HEK293 (cell line): ENCODE results near the gene EFNA2.

Source experiments
- OSR2 ChIP-seq: fragments of 450-650 bp; formaldehyde crosslinking; IDR thresholded peaks from 2 replicates; pipeline ENCODE4 v1.5.1; 2016; ENCODE audit warnings: missing biosample characterization, missing genetic modification characterization
- TCF7L2 ChIP-seq: IDR thresholded peaks from 2 replicates; pipeline ENCODE4 v1.6.1; 2011; ENCODE audit warnings: low read depth, mild to moderate bottlenecking, inconsistent platforms, low read length, moderate library complexity, borderline replicate concordance
- YY1 ChIP-seq: fragments of 450-650 bp; formaldehyde crosslinking; IDR thresholded peaks from 2 replicates; pipeline ENCODE4 v1.5.1; 2018; ENCODE audit warnings: missing biosample characterization, missing genetic modification characterization
- ZBTB8A ChIP-seq: fragments of 450-650 bp; formaldehyde crosslinking; IDR thresholded peaks from 2 replicates; pipeline ENCODE4 v1.5.1; 2016; ENCODE audit warnings: missing biosample characterization, missing genetic modification characterization
- ZNF121 ChIP-seq: fragments of 450-650 bp; formaldehyde crosslinking; IDR thresholded peaks from 2 replicates; pipeline ENCODE4 v1.5.1; 2016; ENCODE audit warnings: missing biosample characterization, missing genetic modification characterization
- ZNF140 ChIP-seq: fragments of 450-650 bp; formaldehyde crosslinking; IDR thresholded peaks from 2 replicates; pipeline ENCODE4 v1.5.1; 2016; ENCODE audit warnings: missing biosample characterization, missing genetic modification characterization
- ZNF174 ChIP-seq: fragments of 450-650 bp; formaldehyde crosslinking; IDR thresholded peaks from 2 replicates; pipeline ENCODE4 v1.5.0; 2017; ENCODE audit warnings: missing biosample characterization, mild to moderate bottlenecking, missing genetic modification characterization
- ZNF335 ChIP-seq: fragments of 450-650 bp; formaldehyde crosslinking; conservative IDR thresholded peaks from 2 replicates; pipeline ENCODE4 v1.5.1; 2016; ENCODE audit warnings: missing biosample characterization, missing genetic modification characterization
- ZNF501 ChIP-seq: fragments of 450-650 bp; formaldehyde crosslinking; IDR thresholded peaks from 2 replicates; pipeline ENCODE4 v1.5.1; 2016; ENCODE audit warnings: missing biosample characterization, missing genetic modification characterization
- TF ChIP-seq, protein P1 (sequence below): fragments of 450-650 bp; formaldehyde crosslinking; IDR thresholded peaks from 2 replicates; pipeline ENCODE4 v1.5.1; 2016; ENCODE audit warnings: missing biosample characterization, missing genetic modification characterization
- TF ChIP-seq, protein P2 (sequence below): fragments of 450-650 bp; formaldehyde crosslinking; IDR thresholded peaks from 2 replicates; pipeline ENCODE4 v1.5.1; 2016; ENCODE audit warnings: missing biosample characterization, missing genetic modification characterization

DNA sequence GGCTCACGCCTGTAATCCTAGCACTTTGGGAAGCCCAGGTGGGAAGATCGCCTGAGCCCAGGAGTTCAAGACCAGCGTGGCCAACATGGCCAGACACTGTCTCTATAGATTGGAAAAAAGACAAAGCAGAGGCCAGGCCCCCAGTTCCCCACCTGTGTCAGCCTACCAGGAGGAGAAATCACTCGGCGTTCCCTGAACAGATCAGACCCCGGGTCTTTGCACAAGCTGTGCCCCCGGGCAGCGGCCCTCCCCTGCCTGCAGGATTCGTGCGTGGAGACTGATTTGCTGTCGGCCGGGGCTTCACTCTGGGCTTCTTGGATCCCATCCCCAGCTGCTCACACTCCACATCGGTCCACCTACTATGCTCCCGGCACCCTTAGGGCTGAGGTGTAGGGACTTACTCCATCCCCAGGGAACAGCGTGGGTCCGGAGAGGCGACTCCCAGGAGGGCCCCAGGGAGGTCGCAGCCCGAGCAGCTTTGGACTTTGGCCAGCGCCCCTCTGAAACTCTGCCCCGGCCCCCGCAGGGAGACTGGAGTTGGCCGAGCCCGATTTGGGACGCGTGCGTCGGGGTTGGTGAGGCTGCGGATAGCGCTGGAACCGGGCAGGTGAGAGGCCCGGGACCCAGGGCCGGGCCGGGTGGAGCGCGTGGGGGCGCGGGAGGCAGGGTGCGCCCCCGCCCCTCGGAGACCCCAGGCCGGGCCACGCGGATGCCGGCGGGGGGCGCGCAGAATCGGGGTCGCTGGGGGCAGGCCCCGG, 515 bp upstream of the EFNA2 start:
- TF ChIP-seq, protein P1, sequence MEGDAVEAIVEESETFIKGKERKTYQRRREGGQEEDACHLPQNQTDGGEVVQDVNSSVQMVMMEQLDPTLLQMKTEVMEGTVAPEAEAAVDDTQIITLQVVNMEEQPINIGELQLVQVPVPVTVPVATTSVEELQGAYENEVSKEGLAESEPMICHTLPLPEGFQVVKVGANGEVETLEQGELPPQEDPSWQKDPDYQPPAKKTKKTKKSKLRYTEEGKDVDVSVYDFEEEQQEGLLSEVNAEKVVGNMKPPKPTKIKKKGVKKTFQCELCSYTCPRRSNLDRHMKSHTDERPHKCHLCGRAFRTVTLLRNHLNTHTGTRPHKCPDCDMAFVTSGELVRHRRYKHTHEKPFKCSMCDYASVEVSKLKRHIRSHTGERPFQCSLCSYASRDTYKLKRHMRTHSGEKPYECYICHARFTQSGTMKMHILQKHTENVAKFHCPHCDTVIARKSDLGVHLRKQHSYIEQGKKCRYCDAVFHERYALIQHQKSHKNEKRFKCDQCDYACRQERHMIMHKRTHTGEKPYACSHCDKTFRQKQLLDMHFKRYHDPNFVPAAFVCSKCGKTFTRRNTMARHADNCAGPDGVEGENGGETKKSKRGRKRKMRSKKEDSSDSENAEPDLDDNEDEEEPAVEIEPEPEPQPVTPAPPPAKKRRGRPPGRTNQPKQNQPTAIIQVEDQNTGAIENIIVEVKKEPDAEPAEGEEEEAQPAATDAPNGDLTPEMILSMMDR (tag by site-specific recombination) = no peak
- TF ChIP-seq OSR2 (no peak), ZNF174 (tag by site-specific recombination) (no peak), TCF7L2 (no peak), ZNF501 (tag by site-specific recombination) (no peak), ZNF121 (tag by site-specific recombination) (no peak), ZBTB8A (tag by site-specific recombination) (0 out of 2 replicates have a peak, but pooled peaks have one; percentile 41), ZNF140 (tag by site-specific recombination) (no peak), ZNF335 (tag by site-specific recombination) (peak; percentile 76), YY1 (tag by site-specific recombination) (no peak)
- TF ChIP-seq, protein P2, sequence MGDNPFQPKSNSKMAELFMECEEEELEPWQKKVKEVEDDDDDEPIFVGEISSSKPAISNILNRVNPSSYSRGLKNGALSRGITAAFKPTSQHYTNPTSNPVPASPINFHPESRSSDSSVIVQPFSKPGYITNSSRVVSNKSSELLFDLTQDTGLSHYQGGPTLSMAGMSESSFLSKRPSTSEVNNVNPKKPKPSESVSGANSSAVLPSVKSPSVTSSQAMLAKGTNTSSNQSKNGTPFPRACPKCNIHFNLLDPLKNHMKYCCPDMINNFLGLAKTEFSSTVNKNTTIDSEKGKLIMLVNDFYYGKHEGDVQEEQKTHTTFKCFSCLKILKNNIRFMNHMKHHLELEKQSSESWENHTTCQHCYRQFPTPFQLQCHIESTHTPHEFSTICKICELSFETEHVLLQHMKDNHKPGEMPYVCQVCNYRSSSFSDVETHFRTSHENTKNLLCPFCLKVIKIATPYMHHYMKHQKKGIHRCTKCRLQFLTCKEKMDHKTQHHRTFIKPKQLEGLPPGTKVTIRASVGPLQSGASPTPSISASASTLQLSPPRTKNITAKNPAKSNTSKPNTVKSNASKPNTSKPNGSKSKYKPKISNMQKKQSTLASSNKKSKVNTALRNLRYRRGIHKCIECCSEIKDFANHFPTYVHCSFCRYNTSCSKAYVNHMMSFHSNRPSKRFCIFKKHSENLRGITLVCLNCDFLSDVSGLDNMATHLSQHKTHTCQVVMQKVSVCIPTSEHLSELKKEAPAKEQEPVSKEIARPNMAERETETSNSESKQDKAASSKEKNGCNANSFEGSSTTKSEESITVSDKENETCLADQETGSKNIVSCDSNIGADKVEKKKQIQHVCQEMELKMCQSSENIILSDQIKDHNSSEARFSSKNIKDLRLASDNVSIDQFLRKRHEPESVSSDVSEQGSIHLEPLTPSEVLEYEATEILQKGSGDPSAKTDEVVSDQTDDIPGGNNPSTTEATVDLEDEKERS (tag by site-specific recombination) = no peak
